ENCODE results near the gene TRIP12.

Gene TRIP12

DNA sequence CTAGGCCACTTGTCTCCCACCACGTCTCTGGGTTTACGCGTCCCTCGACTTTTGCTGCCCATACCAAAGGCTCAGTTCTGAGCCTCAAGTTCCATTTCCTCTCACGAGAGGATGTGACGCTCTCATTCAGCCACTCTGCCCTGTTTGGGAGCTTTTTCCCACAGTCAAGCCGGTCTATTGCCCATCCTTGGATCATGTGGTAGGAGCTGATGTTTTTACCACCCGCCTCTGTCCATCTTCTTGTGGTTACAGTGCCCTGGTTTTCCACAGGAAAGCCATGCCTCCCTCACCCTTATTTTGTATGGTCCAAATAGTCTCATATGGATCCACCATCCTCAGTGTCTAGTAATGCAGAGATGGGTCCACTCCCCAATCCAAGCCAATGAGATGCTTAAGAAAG is 20.9 kb upstream of the TRIP12 start:
- Histone ChIP-seq H3K79me1 (ENCODE audit: low read length) (no peaks in the 10 kb centered on the region), H3K18ac (ENCODE audit: low read length) (no peak overlapping the region), H2AK5ac (ENCODE audit: low read length) (no peak overlapping the region), H2BK15ac (replicated peaks; ENCODE audit: low read depth) (no peak overlapping the region), H3K4ac (ENCODE audit: low read depth, low read length) (no peak overlapping the region), H4K8ac (ENCODE audit: low read depth, low read length) (no peak overlapping the region), H2BK120ac (ENCODE audit: low read depth, low read length) (no peak overlapping the region), H3K79me2 (ENCODE audit: control insufficient read depth, insufficient read depth, low read length) (no peaks in the 10 kb centered on the region), H3K4me3 (ENCODE audit: low read length) (no peak overlapping the region), H3K23ac (ENCODE audit: low read length) (no peak overlapping the region), H3K56ac (ENCODE audit: low read length) (no peak overlapping the region), H3K27ac (ENCODE audit: low read depth, low read length) (no peak overlapping the region), H3K36me3 (ENCODE audit: control insufficient read depth, insufficient read depth, low read length) (no peaks in the 10 kb centered on the region), H3K4me2 (ENCODE audit: low read length) (no peak overlapping the region), H3K9ac (ENCODE audit: low read length) (no peak overlapping the region), H3K27me3 (ENCODE audit: insufficient read depth, low read length, poor library complexity) (no peaks in the 10 kb centered on the region), H4K5ac (ENCODE audit: low read length) (no peak overlapping the region), H3K4me1 (ENCODE audit: control insufficient read depth, low read depth, low read length) (no peaks in the 10 kb centered on the region), H2BK5ac (ENCODE audit: low read length) (no peak overlapping the region)
- DNase-seq: no peak
- no CpG with 5 or more reads among the region's 8 CpGs for WGBS (ENCODE audit: extremely low coverage, insufficient coverage, low lambda C conversion rate)

DNA sequence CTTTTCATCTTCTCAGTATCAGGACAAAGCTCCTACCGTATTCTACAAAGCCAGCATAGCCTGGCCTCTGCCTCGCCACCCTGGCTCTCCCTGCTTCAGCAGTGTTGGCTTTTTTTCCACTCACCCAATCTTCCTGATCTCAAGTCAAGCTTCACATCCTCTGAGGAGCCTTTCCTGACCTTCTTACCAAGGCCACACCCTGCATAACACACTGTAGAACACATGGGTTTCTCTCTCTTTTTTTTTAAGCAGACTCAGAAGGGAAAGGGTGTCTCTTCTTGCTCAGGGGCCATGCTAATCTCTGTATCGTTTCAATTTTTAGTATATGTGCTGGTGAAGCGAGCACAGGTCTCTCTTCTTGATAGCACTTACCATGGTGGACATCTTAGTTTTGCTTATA is 15.7 kb upstream of the TRIP12 start:
- Histone ChIP-seq H3K4me3 (ENCODE audit: low read length) (no peak overlapping the region), H3K4me2 (ENCODE audit: low read length) (no peak overlapping the region), H3K56ac (ENCODE audit: low read length) (no peak overlapping the region), H2BK120ac (ENCODE audit: low read depth, low read length) (no peak overlapping the region), H3K36me3 (ENCODE audit: control insufficient read depth, insufficient read depth, low read length) (no peaks in the 10 kb centered on the region), H2BK5ac (ENCODE audit: low read length) (no peak overlapping the region), H3K27ac (ENCODE audit: low read depth, low read length) (no peak overlapping the region), H3K27me3 (ENCODE audit: insufficient read depth, low read length, poor library complexity) (no peaks in the 10 kb centered on the region), H3K9ac (ENCODE audit: low read length) (no peak overlapping the region), H3K79me1 (ENCODE audit: low read length) (no peaks in the 10 kb centered on the region), H2BK15ac (replicated peaks; ENCODE audit: low read depth) (no peak overlapping the region), H4K8ac (ENCODE audit: low read depth, low read length) (no peak overlapping the region), H2AK5ac (ENCODE audit: low read length) (no peak overlapping the region), H3K4ac (ENCODE audit: low read depth, low read length) (no peak overlapping the region), H3K18ac (ENCODE audit: low read length) (no peak overlapping the region), H4K5ac (ENCODE audit: low read length) (no peak overlapping the region), H3K4me1 (ENCODE audit: control insufficient read depth, low read depth, low read length) (no peaks in the 10 kb centered on the region), H3K23ac (ENCODE audit: low read length) (no peak overlapping the region), H3K79me2 (ENCODE audit: control insufficient read depth, insufficient read depth, low read length) (no peaks in the 10 kb centered on the region)
- no peak for DNase-seq
- WGBS (ENCODE audit: extremely low coverage, insufficient coverage, low lambda C conversion rate): no CpG with 5 or more reads among the region's 4 CpGs

- Histone ChIP-seq H3K4me1 (ENCODE audit: control insufficient read depth, low read depth, low read length) (no peaks in the 10 kb centered on the region), H3K79me1 (ENCODE audit: low read length) (peaks cover 2% of the 10 kb centered on the region), H3K56ac (ENCODE audit: low read length) (no peak overlapping the region), H3K4ac (ENCODE audit: low read depth, low read length) (no peak overlapping the region), H3K4me3 (ENCODE audit: low read length) (no peak overlapping the region), H4K8ac (ENCODE audit: low read depth, low read length) (no peak overlapping the region), H4K5ac (ENCODE audit: low read length) (no peak overlapping the region), H2BK5ac (ENCODE audit: low read length) (no peak overlapping the region), H3K23ac (ENCODE audit: low read length) (no peak overlapping the region), H2BK120ac (ENCODE audit: low read depth, low read length) (no peak overlapping the region), H3K4me2 (ENCODE audit: low read length) (no peak overlapping the region), H3K18ac (ENCODE audit: low read length) (no peak overlapping the region), H3K79me2 (ENCODE audit: control insufficient read depth, insufficient read depth, low read length) (no peaks in the 10 kb centered on the region), H2BK15ac (replicated peaks; ENCODE audit: low read depth) (no peak overlapping the region), H3K27me3 (ENCODE audit: insufficient read depth, low read length, poor library complexity) (no peaks in the 10 kb centered on the region), H2AK5ac (ENCODE audit: low read length) (no peak overlapping the region), H3K36me3 (ENCODE audit: control insufficient read depth, insufficient read depth, low read length) (no peaks in the 10 kb centered on the region), H3K27ac (ENCODE audit: low read depth, low read length) (no peak overlapping the region), H3K9ac (ENCODE audit: low read length) (no peak overlapping the region)
- no CpG with 5 or more reads among the region's 5 CpGs for WGBS (ENCODE audit: extremely low coverage, insufficient coverage, low lambda C conversion rate)
- DNase-seq: no peak
These were observed 9.4 kb upstream of the TRIP12 start for GRCh38 chr2:229931241-229931640.

DNA sequence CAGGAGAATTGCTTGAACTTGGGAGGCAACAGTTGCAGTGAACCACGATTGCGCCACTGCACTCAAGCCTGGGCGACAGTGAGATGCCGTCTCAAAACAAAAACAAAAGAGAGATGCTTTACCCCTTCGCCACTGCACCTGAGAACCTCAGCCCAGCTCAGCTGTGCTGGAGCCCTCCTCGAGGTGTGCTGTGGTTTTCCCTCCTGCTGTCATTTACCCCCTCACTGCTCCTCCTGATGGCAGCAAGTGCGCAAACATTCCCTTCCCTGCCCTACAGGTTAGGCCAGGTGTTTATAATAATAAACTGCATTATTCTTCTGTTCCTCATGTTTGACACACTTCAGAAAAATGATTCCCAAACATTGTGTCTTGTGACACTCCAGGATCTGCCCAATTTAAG is 8.8 kb upstream of the TRIP12 start:
- Histone ChIP-seq H3K79me2 (ENCODE audit: control insufficient read depth, insufficient read depth, low read length) (no peaks in the 10 kb centered on the region), H3K23ac (ENCODE audit: low read length) (no peak overlapping the region), H3K27me3 (ENCODE audit: insufficient read depth, low read length, poor library complexity) (no peaks in the 10 kb centered on the region), H3K27ac (ENCODE audit: low read depth, low read length) (no peak overlapping the region), H3K9ac (ENCODE audit: low read length) (no peak overlapping the region), H4K5ac (ENCODE audit: low read length) (no peak overlapping the region), H3K4me2 (ENCODE audit: low read length) (no peak overlapping the region), H2AK5ac (ENCODE audit: low read length) (no peak overlapping the region), H4K8ac (ENCODE audit: low read depth, low read length) (no peak overlapping the region), H2BK5ac (ENCODE audit: low read length) (no peak overlapping the region), H3K4me1 (ENCODE audit: control insufficient read depth, low read depth, low read length) (no peaks in the 10 kb centered on the region), H2BK15ac (replicated peaks; ENCODE audit: low read depth) (no peak overlapping the region), H3K4ac (ENCODE audit: low read depth, low read length) (no peak overlapping the region), H3K36me3 (ENCODE audit: control insufficient read depth, insufficient read depth, low read length) (no peaks in the 10 kb centered on the region), H3K4me3 (ENCODE audit: low read length) (no peak overlapping the region), H2BK120ac (ENCODE audit: low read depth, low read length) (no peak overlapping the region), H3K79me1 (ENCODE audit: low read length) (peaks cover 2% of the 10 kb centered on the region), H3K18ac (ENCODE audit: low read length) (no peak overlapping the region), H3K56ac (ENCODE audit: low read length) (no peak overlapping the region)
- no CpG with 5 or more reads among the region's 7 CpGs for WGBS (ENCODE audit: extremely low coverage, insufficient coverage, low lambda C conversion rate)
- DNase-seq: no peak

GRCh38 chr2:229927817-229928321 is 6.1 kb upstream of the TRIP12 start:
- Histone ChIP-seq H4K8ac (ENCODE audit: low read depth, low read length) (no peak overlapping the region), H3K4me3 (ENCODE audit: low read length) (no peak overlapping the region), H2AK5ac (ENCODE audit: low read length) (no peak overlapping the region), H3K56ac (ENCODE audit: low read length) (no peak overlapping the region), H3K23ac (ENCODE audit: low read length) (no peak overlapping the region), H3K36me3 (ENCODE audit: control insufficient read depth, insufficient read depth, low read length) (no peaks in the 10 kb centered on the region), H3K79me2 (ENCODE audit: control insufficient read depth, insufficient read depth, low read length) (no peaks in the 10 kb centered on the region), H4K5ac (ENCODE audit: low read length) (no peak overlapping the region), H3K27ac (ENCODE audit: low read depth, low read length) (no peak overlapping the region), H3K27me3 (ENCODE audit: insufficient read depth, low read length, poor library complexity) (no peaks in the 10 kb centered on the region), H2BK15ac (replicated peaks; ENCODE audit: low read depth) (no peak overlapping the region), H3K4me2 (ENCODE audit: low read length) (no peak overlapping the region), H3K4ac (ENCODE audit: low read depth, low read length) (no peak overlapping the region), H2BK5ac (ENCODE audit: low read length) (no peak overlapping the region), H2BK120ac (ENCODE audit: low read depth, low read length) (no peak overlapping the region), H3K4me1 (ENCODE audit: control insufficient read depth, low read depth, low read length) (no peaks in the 10 kb centered on the region), H3K79me1 (ENCODE audit: low read length) (peaks cover 2% of the 10 kb centered on the region), H3K18ac (ENCODE audit: low read length) (no peak overlapping the region), H3K9ac (ENCODE audit: low read length) (no peak overlapping the region)
- no CpG with 5 or more reads among the region's 2 CpGs for WGBS (ENCODE audit: extremely low coverage, insufficient coverage, low lambda C conversion rate)
- no peak for DNase-seq

DNA sequence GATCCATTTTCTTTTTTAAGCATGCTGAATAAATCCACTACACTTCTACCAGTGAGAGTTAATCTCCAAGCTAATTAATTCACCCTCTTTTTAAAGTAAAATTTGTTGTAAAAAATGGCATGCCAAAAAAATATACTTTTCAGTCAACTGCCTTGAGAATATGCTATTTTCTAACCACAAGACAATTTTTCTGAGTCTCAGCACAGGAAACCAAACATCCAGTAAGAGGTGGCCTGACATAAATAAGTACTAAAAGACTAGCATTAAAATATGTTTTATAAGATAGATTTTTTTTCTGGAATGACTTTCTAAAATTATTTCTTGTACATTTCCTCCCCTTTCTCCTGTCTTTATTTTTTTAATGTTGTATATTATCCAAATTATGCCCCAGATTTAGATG is 3.4 kb upstream of the TRIP12 start:
- peaks cover 9% of the 10 kb centered on the region for H3K79me2 ChIP-seq (ENCODE audit: control insufficient read depth, insufficient read depth, low read length)
- no peak overlapping the region for H2AK5ac ChIP-seq (ENCODE audit: low read length)
- H2BK120ac ChIP-seq (ENCODE audit: low read depth, low read length): no peak overlapping the region
- DNase-seq: no peak
- no peak overlapping the region for H3K9ac ChIP-seq (ENCODE audit: low read length)
- H3K36me3 ChIP-seq (ENCODE audit: control insufficient read depth, insufficient read depth, low read length): no peaks in the 10 kb centered on the region
- no peak overlapping the region for H4K8ac ChIP-seq (ENCODE audit: low read depth, low read length)
- H3K4me3 ChIP-seq (ENCODE audit: low read length): no peak overlapping the region
- H3K56ac ChIP-seq (ENCODE audit: low read length): no peak overlapping the region
- H3K18ac ChIP-seq (ENCODE audit: low read length): no peak overlapping the region
- H3K23ac ChIP-seq (ENCODE audit: low read length): no peak overlapping the region
- no peaks in the 10 kb centered on the region for H3K27me3 ChIP-seq (ENCODE audit: insufficient read depth, low read length, poor library complexity)
- no peak overlapping the region for H3K27ac ChIP-seq (ENCODE audit: low read depth, low read length)
- H4K5ac ChIP-seq (ENCODE audit: low read length): no peak overlapping the region
- H2BK5ac ChIP-seq (ENCODE audit: low read length): no peak overlapping the region
- H3K4me2 ChIP-seq (ENCODE audit: low read length): no peak overlapping the region
- no peak overlapping the region for H2BK15ac ChIP-seq (replicated peaks; ENCODE audit: low read depth)
- no peaks in the 10 kb centered on the region for H3K79me1 ChIP-seq (ENCODE audit: low read length)
- no peak overlapping the region for H3K4ac ChIP-seq (ENCODE audit: low read depth, low read length)
- no peaks in the 10 kb centered on the region for H3K4me1 ChIP-seq (ENCODE audit: control insufficient read depth, low read depth, low read length)
